Rectal smooth muscle tissue (tissue), 1 donor: ENCODE data around the gene BATF2.
"Not testable (repeated sequence)": the region's sequence is repeated elsewhere in the genome, so short reads cannot be mapped to it uniquely, and the experiment has no call there.

Experiments used
- H3K27ac ChIP-seq: one replicate; pipeline ENCODE4 v1.7.0; 2013; ENCODE audit warnings: low read depth, low read length, inconsistent platforms
- H3K27me3 ChIP-seq: one replicate; pipeline ENCODE4 v1.7.0; 2013; ENCODE audit warnings: low read length; ENCODE audit not compliant: control insufficient read depth, insufficient read depth
- H3K36me3 ChIP-seq: one replicate; pipeline ENCODE4 v1.7.0; 2013; ENCODE audit warnings: low read length; ENCODE audit not compliant: control insufficient read depth, insufficient read depth
- H3K4me1 ChIP-seq: one replicate; pipeline ENCODE4 v1.7.0; 2013; ENCODE audit warnings: low read length; ENCODE audit not compliant: control insufficient read depth, insufficient read depth
- H3K4me3 ChIP-seq: one replicate; pipeline ENCODE4 v1.7.0; 2013; ENCODE audit warnings: low read length
- H3K9ac ChIP-seq: one replicate; pipeline ENCODE4 v1.7.0; 2013; ENCODE audit warnings: low read length

The BATF2 gene

DNA sequence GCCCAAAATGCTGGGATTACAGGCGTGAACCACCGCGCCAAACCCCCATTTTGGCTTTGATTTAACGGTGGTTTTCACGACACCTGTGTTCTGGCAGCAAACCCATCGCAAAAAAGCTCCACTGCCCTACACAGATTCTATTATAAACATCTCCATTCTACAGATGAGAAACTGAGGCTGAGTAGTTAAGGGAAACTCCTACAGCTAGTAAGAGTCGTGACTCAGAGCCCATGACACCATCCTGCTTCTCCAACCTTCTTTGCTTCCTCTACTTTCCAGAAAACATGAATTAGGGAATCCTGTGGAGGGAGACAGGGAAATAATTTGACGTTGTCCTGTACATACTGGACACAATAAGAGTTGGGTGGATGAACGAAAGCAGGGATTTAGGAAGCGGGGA is 30.0 kb upstream of the BATF2 start:
- Histone ChIP-seq H3K36me3 (peaks cover 2% of the 10 kb centered on the region), H3K27me3 (no peaks in the 10 kb centered on the region), H3K27ac (peak overlapping the region; percentile 92), H3K4me3 (peak overlapping the region; percentile 84), H3K9ac (no peak overlapping the region), H3K4me1 (peaks cover 4% of the 10 kb centered on the region)

DNA sequence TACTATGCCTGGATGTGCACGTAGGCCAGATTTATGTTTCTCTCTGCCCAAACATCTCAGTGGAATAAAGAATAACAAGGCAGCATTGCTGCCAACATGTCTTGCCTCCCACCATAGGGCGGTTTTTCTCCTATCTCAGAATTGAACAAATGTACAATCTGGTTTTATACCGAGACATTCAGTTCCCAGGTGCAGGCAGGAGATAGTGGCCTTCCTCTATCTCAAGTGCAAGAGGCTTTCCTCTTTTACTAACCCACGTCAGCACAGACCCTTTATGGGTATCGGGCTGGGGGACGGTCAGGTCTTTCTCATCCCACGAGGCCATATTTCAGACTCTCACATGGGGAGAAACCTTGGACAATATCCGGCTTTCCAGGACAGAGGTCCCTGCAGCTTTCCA is 26.7 kb upstream of the BATF2 start:
- H3K27me3 ChIP-seq, H3K9ac ChIP-seq, H3K4me1 ChIP-seq, H3K36me3 ChIP-seq, H3K27ac ChIP-seq, H3K4me3 ChIP-seq: not testable (repeated sequence)

- Histone ChIP-seq H3K4me1 (no peaks in the 10 kb centered on the region), H3K9ac (no peak overlapping the region), H3K4me3 (no peak overlapping the region), H3K36me3 (peaks cover 14% of the 10 kb centered on the region), H3K27ac (no peak overlapping the region), H3K27me3 (no peaks in the 10 kb centered on the region)
These were observed 24.7 kb upstream of the BATF2 start for GRCh38 chr11:65021509-65021908.

DNA sequence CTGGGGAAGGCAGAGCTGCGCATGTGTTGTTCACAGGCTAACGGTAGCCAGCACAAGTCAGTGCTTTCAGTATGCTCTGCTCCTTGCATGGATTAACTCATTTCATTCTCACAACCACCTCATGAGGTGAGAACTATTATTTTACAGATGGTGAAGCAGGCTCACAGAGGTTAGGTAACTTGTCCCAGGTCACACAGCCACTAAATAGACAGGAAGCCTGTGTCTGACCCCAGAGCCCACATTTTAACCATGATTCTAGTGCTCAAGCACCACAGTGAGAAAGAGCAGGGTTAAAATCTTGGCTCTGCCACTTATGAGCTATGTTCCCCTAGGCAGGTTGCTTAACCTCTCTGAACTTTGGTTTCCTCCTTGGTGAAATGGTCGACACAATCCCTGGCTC is 24.2 kb upstream of the BATF2 start:
- Histone ChIP-seq H3K27ac (no peak overlapping the region), H3K4me1 (no peaks in the 10 kb centered on the region), H3K27me3 (no peaks in the 10 kb centered on the region), H3K36me3 (peaks cover 14% of the 10 kb centered on the region), H3K9ac (no peak overlapping the region), H3K4me3 (no peak overlapping the region)

- Histone ChIP-seq H3K27me3 (no peaks in the 10 kb centered on the region), H3K4me3 (no peak overlapping the region), H3K36me3 (peaks cover 14% of the 10 kb centered on the region), H3K4me1 (peaks cover 1% of the 10 kb centered on the region), H3K9ac (no peak overlapping the region), H3K27ac (no peak overlapping the region)
These were observed 23.1 kb upstream of the BATF2 start for GRCh38 chr11:65019824-65020223.

- Histone ChIP-seq H3K4me1 (peaks cover 8% of the 10 kb centered on the region), H3K27ac (no peak overlapping the region), H3K9ac (no peak overlapping the region), H3K27me3 (no peaks in the 10 kb centered on the region), H3K36me3 (peaks cover 14% of the 10 kb centered on the region), H3K4me3 (no peak overlapping the region)
These were observed 21.2 kb upstream of the BATF2 start for GRCh38 chr11:65017937-65018336.

GRCh38 chr11:65016705-65017104 is 19.9 kb upstream of the BATF2 start:
- no peak overlapping the region for H3K27ac ChIP-seq
- no peak overlapping the region for H3K9ac ChIP-seq
- H3K27me3 ChIP-seq: no peaks in the 10 kb centered on the region
- peaks cover 8% of the 10 kb centered on the region for H3K4me1 ChIP-seq
- no peak overlapping the region for H3K4me3 ChIP-seq
- peaks cover 14% of the 10 kb centered on the region for H3K36me3 ChIP-seq

GRCh38 chr11:65014726-65015227 is 18.0 kb upstream of the BATF2 start:
- Histone ChIP-seq H3K4me3 (peak overlapping the region; percentile 94), H3K9ac (peak overlapping the region; percentile 13), H3K27me3 (no peaks in the 10 kb centered on the region), H3K36me3 (peaks cover 5% of the 10 kb centered on the region), H3K4me1 (peaks cover 8% of the 10 kb centered on the region), H3K27ac (peak overlapping the region; percentile 98)

- H3K27ac ChIP-seq: peak within 1 kb of the TSS; percentile 98
- peaks cover 4% of the 10 kb centered on the region for H3K36me3 ChIP-seq
- H3K4me3 ChIP-seq: peak within 1 kb of the TSS; percentile 94
- H3K9ac ChIP-seq: peak within 1 kb of the TSS; percentile 59
- H3K4me1 ChIP-seq: peaks cover 8% of the 10 kb centered on the region
- no peaks in the 10 kb centered on the region for H3K27me3 ChIP-seq
These were observed 17.3 kb upstream of the BATF2 start, which contains the start of gene ARL2 for GRCh38 chr11:65013888-65014725. TSS of gene ARL2 (plus strand) at chr11:65014160. CDS start at chr11:65014208, 48 bp downstream.

DNA sequence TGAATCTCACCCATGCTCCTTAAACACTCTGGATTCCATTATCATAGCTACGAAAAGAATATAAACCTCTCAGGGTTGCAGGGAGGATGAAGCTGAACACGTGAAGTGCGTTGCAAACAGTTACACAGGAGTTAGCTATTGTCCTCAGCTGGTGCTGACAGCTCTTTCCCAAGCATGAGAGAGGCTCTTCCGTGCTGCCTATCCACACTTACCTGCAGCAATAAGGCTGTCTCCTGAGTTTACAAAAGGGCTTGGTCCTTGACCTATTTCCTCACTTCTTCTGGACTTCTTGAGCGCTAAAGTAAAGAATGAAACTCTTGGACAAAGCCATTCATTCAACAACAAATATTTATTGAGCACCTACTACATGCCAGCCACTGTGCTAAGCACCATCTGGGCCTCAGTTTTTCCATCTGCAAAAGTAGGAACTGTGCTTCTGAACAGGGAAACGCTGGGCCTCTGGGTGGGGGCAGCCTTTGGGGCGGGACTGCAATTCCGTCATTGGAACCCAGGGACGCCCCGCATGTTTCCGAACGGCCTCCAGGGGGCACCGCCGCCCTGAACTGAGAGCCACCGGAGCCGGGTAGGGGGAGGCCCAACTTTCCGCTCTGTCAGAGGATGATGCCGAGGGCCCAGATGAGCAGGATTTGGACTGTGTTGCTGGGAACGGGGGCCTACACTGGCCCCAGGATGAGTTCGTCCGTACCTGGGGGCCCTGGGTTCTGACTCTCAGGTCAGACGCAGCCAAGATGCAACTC is 16.5 kb upstream of the BATF2 start:
- H3K9ac ChIP-seq: peak overlapping the region; percentile 59
- H3K27ac ChIP-seq: peak overlapping the region; percentile 98
- peak overlapping the region; percentile 94 for H3K4me3 ChIP-seq

DNA sequence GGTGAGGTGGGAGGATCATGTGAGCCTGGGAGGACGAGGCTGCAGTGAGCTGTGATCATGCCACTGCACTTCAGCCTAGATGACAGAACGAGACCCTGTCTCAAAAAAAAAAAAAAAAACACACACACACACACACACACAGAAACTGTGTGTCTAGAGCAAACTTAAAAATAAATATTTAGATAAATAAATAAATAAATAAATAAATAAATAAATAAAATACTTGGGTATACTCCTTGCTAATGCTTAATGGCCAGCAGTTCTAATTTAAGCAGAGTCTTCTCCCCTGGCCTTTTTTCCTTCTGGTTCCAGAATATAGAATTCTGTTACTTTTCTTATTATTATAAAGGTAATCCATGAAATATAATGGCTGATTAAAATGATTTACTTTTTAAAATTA is 12.1 kb upstream of the BATF2 start:
- Histone ChIP-seq H3K27ac (no peak overlapping the region), H3K4me3 (no peak overlapping the region), H3K4me1 (peaks cover 5% of the 10 kb centered on the region), H3K36me3 (no peaks in the 10 kb centered on the region), H3K27me3 (no peaks in the 10 kb centered on the region), H3K9ac (no peak overlapping the region)

More for the DNA sequence above, 16.5 kb upstream of the BATF2 start:
- H3K27me3 ChIP-seq: no peaks in the 10 kb centered on the region
- peaks cover 4% of the 10 kb centered on the region for H3K36me3 ChIP-seq
- H3K4me1 ChIP-seq: peaks cover 8% of the 10 kb centered on the region

- Histone ChIP-seq H3K4me3 (no peak overlapping the region), H3K9ac (no peak overlapping the region), H3K36me3 (no peaks in the 10 kb centered on the region), H3K4me1 (peaks cover 1% of the 10 kb centered on the region), H3K27ac (no peak overlapping the region), H3K27me3 (no peaks in the 10 kb centered on the region)
These were observed 11.2 kb upstream of the BATF2 start for GRCh38 chr11:65008016-65008415.
